GM12891 (cell line): ENCODE measurements around the gene IER5.

Experiments used
- POLR2A ChIP-seq: IDR thresholded peaks from 2 replicates; pipeline ENCODE4 v1.6.1; 2011; ENCODE audit warnings: low read depth, low read length, control low read depth
- POLR2AphosphoS5 ChIP-seq: IDR thresholded peaks from 2 replicates; pipeline ENCODE4 v1.6.1; 2011; ENCODE audit warnings: low read depth, low read length, control low read depth

GRCh38 chr1:181086091-181086490 is 2.4 kb upstream of the IER5 start:
- TF ChIP-seq POLR2A, result no peak
- TF ChIP-seq POLR2AphosphoS5, result no peak
